ENCODE data around the gene FBXW10B.
"Not testable (repeated sequence)": the region's sequence is repeated elsewhere in the genome, so short reads cannot be mapped to it uniquely, and the experiment has no call there.

The FBXW10B gene

DNA sequence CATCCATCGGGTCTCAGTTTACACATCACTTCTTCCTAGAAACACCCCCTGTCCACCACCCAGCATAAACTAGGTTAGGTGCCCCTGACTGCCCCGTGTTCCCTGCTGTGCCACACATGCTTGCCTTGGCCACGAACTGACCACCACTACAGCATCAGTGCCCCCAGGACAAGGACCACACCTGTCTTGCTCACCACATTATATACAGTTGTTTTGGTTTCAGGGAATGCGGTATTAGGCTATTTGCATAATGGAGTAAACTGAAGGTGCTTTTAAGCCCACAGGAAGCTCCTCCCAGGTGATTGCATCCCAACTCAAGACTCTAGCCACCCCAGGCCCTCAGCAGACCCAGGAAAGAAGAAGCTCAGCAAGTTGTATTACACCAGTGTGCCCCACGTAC, 36.2 kb downstream of the FBXW10B start:
- not testable (repeated sequence) for H3K9me2 ChIP-seq (ENCODE audit: low read depth, low read length); H2AFZ ChIP-seq (ENCODE audit: low read length); H4K20me1 ChIP-seq (ENCODE audit: insufficient read depth, low read length); H3K79me2 ChIP-seq (ENCODE audit: insufficient read depth, low read length); H3K27ac ChIP-seq (ENCODE audit: low read depth, low read length, poor library complexity, severe bottlenecking); H3K4me3 ChIP-seq (ENCODE audit: low read depth, low read length, poor library complexity, severe bottlenecking); H3K36me3 ChIP-seq (ENCODE audit: insufficient read depth, low read length); H3K27me3 ChIP-seq (ENCODE audit: insufficient read depth, low read length); H3K4me2 ChIP-seq (ENCODE audit: low read length); H3F3A ChIP-seq (ENCODE audit: insufficient read depth, low read length); H3K9ac ChIP-seq (ENCODE audit: low read length); H3K9me3 ChIP-seq (ENCODE audit: low read length); H3K4me1 ChIP-seq (ENCODE audit: insufficient read depth, low read length, severe bottlenecking)

DNA sequence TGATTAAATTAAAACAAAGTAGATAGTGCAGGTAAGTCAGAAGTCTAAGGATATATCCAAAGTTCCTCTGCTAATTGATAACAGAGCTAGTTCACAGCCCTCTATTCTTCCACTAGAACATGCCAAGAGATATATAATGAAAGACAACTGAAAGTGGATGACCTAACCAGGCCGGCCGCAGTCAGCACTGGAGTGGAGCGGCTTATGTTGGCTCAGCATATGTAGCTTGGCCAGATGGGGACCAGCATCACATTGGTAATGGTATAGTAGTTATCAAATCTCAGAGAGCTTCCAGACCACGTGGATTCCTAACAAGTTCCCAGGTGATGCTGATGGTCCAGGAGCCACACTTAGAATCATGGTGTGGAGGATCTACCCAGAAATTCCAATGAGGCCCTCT, 38.0 kb downstream of the FBXW10B start:
- not testable (repeated sequence) for H3K4me3 ChIP-seq (ENCODE audit: low read depth, low read length, poor library complexity, severe bottlenecking); H3F3A ChIP-seq (ENCODE audit: insufficient read depth, low read length); H3K9me3 ChIP-seq (ENCODE audit: low read length); H3K36me3 ChIP-seq (ENCODE audit: insufficient read depth, low read length); H3K79me2 ChIP-seq (ENCODE audit: insufficient read depth, low read length); H3K9me2 ChIP-seq (ENCODE audit: low read depth, low read length); H3K4me1 ChIP-seq (ENCODE audit: insufficient read depth, low read length, severe bottlenecking); H2AFZ ChIP-seq (ENCODE audit: low read length); H3K27ac ChIP-seq (ENCODE audit: low read depth, low read length, poor library complexity, severe bottlenecking); H3K27me3 ChIP-seq (ENCODE audit: insufficient read depth, low read length); H4K20me1 ChIP-seq (ENCODE audit: insufficient read depth, low read length); H3K9ac ChIP-seq (ENCODE audit: low read length); H3K4me2 ChIP-seq (ENCODE audit: low read length)

DNA sequence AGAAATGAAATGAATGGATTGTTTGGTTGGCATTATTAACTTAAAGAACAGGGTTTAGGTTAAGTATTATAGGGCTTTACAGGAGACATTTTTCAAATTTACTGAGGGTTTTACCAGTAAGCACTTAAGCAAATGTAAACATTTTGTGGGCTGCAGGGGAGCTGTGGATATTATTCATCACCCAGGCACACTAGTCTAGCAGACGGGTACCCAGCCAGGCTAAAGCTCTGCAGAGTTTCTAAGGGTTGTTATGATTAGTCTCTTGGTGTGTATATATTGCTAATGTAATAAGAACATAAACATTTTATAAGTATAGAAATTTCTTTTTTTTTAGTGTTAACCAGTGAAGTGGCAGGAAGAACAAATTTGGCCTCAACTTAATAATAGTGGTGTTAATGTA, 42.7 kb downstream of the FBXW10B start:
- H3F3A ChIP-seq (ENCODE audit: insufficient read depth, low read length); H3K27me3 ChIP-seq (ENCODE audit: insufficient read depth, low read length); H2AFZ ChIP-seq (ENCODE audit: low read length); H3K4me1 ChIP-seq (ENCODE audit: insufficient read depth, low read length, severe bottlenecking); H3K9me3 ChIP-seq (ENCODE audit: low read length); H3K36me3 ChIP-seq (ENCODE audit: insufficient read depth, low read length); H3K27ac ChIP-seq (ENCODE audit: low read depth, low read length, poor library complexity, severe bottlenecking); H3K79me2 ChIP-seq (ENCODE audit: insufficient read depth, low read length); H3K9ac ChIP-seq (ENCODE audit: low read length); H4K20me1 ChIP-seq (ENCODE audit: insufficient read depth, low read length); H3K4me2 ChIP-seq (ENCODE audit: low read length); H3K9me2 ChIP-seq (ENCODE audit: low read depth, low read length); H3K4me3 ChIP-seq (ENCODE audit: low read depth, low read length, poor library complexity, severe bottlenecking): not testable (repeated sequence)

DNA sequence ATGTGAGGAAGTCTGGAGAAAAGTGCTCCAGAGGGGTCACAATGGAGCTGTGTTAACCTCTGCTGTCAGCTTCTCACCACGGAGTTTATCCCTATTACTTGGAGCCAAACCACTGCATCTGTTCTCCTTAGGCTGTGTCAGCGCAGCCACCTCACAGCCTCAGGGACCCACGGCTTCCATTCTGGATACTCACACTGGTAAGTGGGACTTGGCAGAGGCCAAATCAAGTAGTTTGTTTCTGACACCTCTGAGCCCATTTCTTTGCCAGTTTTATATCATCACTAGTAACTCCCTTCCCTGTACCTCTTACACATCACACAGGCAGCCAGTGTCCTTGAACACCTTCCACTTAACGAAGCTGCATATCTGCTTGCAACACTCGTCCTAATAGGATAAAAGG, 44.8 kb downstream of the FBXW10B start:
- H3K9ac ChIP-seq (ENCODE audit: low read length); H3F3A ChIP-seq (ENCODE audit: insufficient read depth, low read length); H3K4me2 ChIP-seq (ENCODE audit: low read length); H3K27me3 ChIP-seq (ENCODE audit: insufficient read depth, low read length); H3K79me2 ChIP-seq (ENCODE audit: insufficient read depth, low read length); H4K20me1 ChIP-seq (ENCODE audit: insufficient read depth, low read length); H3K27ac ChIP-seq (ENCODE audit: low read depth, low read length, poor library complexity, severe bottlenecking); H3K36me3 ChIP-seq (ENCODE audit: insufficient read depth, low read length); H3K4me3 ChIP-seq (ENCODE audit: low read depth, low read length, poor library complexity, severe bottlenecking); H3K9me3 ChIP-seq (ENCODE audit: low read length); H3K4me1 ChIP-seq (ENCODE audit: insufficient read depth, low read length, severe bottlenecking); H3K9me2 ChIP-seq (ENCODE audit: low read depth, low read length); H2AFZ ChIP-seq (ENCODE audit: low read length): not testable (repeated sequence)

DNA sequence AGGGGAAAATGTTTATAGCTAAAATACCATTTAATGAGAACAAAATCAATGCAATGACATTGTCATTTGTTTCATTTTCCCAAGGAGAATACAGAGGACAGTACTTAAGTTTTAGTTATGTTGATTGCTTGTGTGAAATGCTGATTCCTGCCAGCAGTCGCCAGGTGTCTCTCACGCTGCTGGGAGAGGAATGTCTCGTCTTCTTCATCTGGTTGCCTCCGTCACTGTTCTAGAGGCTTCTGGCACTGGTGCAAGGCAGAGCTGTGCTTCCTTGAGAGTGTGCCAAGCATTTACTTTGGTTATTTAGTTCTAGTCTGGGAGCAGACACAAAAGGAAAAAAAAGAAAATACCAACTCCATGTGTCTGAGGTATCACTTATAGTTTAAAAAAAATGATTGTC, 45.6 kb downstream of the FBXW10B start:
- not testable (repeated sequence) for H3K27ac ChIP-seq (ENCODE audit: low read depth, low read length, poor library complexity, severe bottlenecking); H3K36me3 ChIP-seq (ENCODE audit: insufficient read depth, low read length); H3F3A ChIP-seq (ENCODE audit: insufficient read depth, low read length); H2AFZ ChIP-seq (ENCODE audit: low read length); H3K9me2 ChIP-seq (ENCODE audit: low read depth, low read length); H3K4me2 ChIP-seq (ENCODE audit: low read length); H3K4me1 ChIP-seq (ENCODE audit: insufficient read depth, low read length, severe bottlenecking); H3K9ac ChIP-seq (ENCODE audit: low read length); H3K9me3 ChIP-seq (ENCODE audit: low read length); H3K27me3 ChIP-seq (ENCODE audit: insufficient read depth, low read length); H4K20me1 ChIP-seq (ENCODE audit: insufficient read depth, low read length); H3K4me3 ChIP-seq (ENCODE audit: low read depth, low read length, poor library complexity, severe bottlenecking); H3K79me2 ChIP-seq (ENCODE audit: insufficient read depth, low read length)
- TF ChIP-seq, protein P1, sequence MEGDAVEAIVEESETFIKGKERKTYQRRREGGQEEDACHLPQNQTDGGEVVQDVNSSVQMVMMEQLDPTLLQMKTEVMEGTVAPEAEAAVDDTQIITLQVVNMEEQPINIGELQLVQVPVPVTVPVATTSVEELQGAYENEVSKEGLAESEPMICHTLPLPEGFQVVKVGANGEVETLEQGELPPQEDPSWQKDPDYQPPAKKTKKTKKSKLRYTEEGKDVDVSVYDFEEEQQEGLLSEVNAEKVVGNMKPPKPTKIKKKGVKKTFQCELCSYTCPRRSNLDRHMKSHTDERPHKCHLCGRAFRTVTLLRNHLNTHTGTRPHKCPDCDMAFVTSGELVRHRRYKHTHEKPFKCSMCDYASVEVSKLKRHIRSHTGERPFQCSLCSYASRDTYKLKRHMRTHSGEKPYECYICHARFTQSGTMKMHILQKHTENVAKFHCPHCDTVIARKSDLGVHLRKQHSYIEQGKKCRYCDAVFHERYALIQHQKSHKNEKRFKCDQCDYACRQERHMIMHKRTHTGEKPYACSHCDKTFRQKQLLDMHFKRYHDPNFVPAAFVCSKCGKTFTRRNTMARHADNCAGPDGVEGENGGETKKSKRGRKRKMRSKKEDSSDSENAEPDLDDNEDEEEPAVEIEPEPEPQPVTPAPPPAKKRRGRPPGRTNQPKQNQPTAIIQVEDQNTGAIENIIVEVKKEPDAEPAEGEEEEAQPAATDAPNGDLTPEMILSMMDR (IDR thresholded peaks at IDR 0.05; ENCODE audit: low read length): peak; percentile 11; the same call in 1 of the 2 replicates

All from OCI-LY1 (cell line).